Omental fat pad (tissue), 4 donors: Measurements from ENCODE around the gene ABHD4. TPM values are rescaled to one million over a fixed set of nuclear protein-coding genes. Genes with fewer than 3 reads are reported as not detected.

Experiments used
- ATAC-seq: fragments of 150-250 bp; one replicate; pipeline ENCODE4 v1.9.1; 2016; ENCODE audit warnings: mild to moderate bottlenecking, moderate library complexity; ENCODE audit not compliant: low FRiP score
- DNase-seq: peaks from one replicate; pipeline ENCODE4 v3.0.0-alpha.2; 2019; ENCODE audit warnings: low spot score
- total RNA-seq, 4 donors: library from RNA; depleted of rRNA; stranded (reverse); fragments of >200 nt; gene quantifications; one replicate each; pipeline ENCODE4 v1.1.0, GENCODE V29; 2016
- TF ChIP-seq, protein P1 (sequence below), 3 donors: fragments of 450-650 bp; IDR thresholded peaks; one replicate each; pipeline ENCODE4 v1.5.1; 2016 to 2017; ENCODE audit warnings: antibody characterized with exemption in 3 of 3, mild to moderate bottlenecking in 3 of 3, moderate library complexity in 2 of 3

ABHD4 gene
- total RNA-seq, 4 donors from 2014 or later: 14.9 to 33.5 (median 21.1) TPM

- TF ChIP-seq, protein P1, sequence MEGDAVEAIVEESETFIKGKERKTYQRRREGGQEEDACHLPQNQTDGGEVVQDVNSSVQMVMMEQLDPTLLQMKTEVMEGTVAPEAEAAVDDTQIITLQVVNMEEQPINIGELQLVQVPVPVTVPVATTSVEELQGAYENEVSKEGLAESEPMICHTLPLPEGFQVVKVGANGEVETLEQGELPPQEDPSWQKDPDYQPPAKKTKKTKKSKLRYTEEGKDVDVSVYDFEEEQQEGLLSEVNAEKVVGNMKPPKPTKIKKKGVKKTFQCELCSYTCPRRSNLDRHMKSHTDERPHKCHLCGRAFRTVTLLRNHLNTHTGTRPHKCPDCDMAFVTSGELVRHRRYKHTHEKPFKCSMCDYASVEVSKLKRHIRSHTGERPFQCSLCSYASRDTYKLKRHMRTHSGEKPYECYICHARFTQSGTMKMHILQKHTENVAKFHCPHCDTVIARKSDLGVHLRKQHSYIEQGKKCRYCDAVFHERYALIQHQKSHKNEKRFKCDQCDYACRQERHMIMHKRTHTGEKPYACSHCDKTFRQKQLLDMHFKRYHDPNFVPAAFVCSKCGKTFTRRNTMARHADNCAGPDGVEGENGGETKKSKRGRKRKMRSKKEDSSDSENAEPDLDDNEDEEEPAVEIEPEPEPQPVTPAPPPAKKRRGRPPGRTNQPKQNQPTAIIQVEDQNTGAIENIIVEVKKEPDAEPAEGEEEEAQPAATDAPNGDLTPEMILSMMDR (IDR thresholded peaks at IDR 0.05): no peak
- DNase-seq (no peak), ATAC-seq (no peak)
Observed at GRCh38 chr14:22557846-22558220, 40.3 kb upstream of the ABHD4 start.

GRCh38 chr14:22558221-22558913 is 39.7 kb upstream of the ABHD4 start:
- DNase-seq (no peak), ATAC-seq (no peak)
- TF ChIP-seq, protein P1 (IDR thresholded peaks at IDR 0.05): no peak

- no peak for ATAC-seq
- no peak for DNase-seq
- TF ChIP-seq, protein P1 (IDR thresholded peaks at IDR 0.05): no peak
Observed at GRCh38 chr14:22559041-22559440, 39.1 kb upstream of the ABHD4 start.

DNA sequence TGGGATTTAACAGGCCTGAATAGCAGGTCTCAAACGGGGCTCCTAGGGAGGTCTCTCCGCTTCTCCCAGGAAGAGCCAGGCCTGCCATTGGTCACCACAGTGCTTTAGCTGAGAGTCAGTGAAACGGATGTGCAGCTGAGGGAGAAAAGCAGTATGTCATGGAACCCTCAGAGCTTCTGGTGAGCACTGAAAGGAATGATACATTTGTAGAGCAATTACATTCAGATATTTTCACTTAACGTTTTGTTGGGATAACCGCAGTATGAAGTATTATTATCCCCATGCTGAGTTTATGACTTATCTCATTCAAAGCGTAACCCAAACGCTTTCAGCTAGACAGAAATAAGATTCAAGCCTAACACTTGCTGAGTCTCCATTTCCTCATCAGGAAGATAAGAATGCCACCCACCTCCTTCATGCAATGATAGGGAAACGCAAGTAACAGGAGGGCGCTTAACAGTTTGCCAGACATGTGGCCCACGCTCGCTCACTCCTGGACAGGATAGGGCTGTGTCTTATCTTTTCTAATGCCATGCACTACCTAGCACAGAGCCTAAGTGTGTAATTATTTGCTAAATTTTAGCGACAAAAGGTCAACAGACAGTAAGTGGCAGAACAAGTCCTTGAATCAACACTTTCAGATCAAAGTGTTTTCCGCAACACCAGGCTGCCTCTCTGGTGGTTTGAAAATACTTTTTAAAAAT is 37.3 kb upstream of the ABHD4 start:
- DNase-seq (no peak), ATAC-seq (no peak)
- TF ChIP-seq, protein P1 (IDR thresholded peaks at IDR 0.05): no peak

GRCh38 chr14:22561366-22561660 is 36.8 kb upstream of the ABHD4 start:
- DNase-seq: no peak
- no peak for ATAC-seq
- TF ChIP-seq, protein P1 (IDR thresholded peaks at IDR 0.05): no peak

DNA sequence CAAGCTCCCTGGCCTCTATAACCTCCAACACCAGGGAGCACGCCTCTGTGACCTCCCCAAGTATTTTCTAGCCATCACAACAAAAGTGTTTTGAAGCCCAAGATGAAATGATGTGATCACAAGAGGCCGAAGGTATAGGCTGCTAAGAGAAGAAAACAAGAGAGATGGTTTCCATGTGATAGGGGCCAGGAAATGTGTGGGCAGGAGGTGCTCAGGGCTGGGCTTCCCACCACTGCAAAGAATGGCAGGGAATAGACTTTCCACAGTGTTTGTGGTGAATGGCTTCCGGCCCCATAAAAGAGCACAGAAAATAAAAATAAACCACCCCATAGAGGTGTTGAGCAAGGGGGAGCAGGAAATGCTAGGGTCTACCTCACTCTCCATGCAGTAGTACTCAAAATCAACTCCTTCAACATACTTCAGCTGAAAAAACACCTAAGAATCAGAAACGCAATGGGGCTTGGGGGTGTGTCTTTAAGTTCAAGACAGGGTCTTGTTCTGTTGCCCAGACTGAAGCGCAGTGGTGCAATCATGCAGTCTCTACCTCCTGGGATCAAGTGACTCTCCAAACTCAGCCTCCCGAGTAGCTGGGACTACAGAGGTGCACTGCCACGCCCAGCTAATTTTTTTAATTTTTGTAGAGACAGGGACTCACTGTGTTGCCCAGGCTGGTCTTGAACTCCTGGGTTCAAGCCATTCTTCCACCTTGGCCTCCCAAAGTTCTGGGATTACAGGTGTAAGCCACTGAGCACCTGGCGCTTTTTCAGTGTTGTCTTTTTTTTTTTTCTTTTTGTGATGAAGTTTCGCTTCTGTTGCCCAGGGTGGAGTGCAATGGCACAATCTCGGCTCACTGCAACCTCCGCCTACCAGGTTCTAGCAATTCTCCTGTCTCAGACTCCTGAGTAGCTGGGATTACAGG is 36.2 kb upstream of the ABHD4 start:
- ATAC-seq (no peak), DNase-seq (no peak)
- TF ChIP-seq, protein P1 (IDR thresholded peaks at IDR 0.05): no peak
